Measurements from ENCODE around the gene CX3CL1.

DNA sequence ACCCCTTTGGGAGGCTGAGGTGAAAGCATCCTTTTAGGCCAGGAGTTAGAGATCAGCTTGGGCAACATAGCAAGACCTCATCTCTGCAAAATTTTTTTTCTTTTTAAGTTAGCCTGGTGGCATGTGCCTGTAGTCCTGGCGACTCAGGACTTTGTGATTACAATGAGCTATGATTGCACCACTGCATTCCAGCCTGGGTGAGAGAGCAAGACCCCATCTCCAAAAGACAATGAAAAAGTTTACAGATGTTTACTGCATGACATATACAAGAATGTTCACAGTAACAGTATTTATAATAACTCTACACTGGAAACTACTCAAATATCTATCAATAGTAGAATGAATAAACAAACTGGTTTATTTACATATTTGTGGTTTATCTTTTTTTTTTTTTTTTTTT is 46.8 kb upstream of the CX3CL1 start:
- no peak for TF ChIP-seq EP300 (IDR thresholded peaks at IDR 0.05)
- no peak for TF ChIP-seq CTCF (IDR thresholded peaks at IDR 0.05)
- no peak for TF ChIP-seq POLR2A (IDR thresholded peaks at IDR 0.05)

All from suprapubic skin (tissue), 3 donors.